Subcutaneous abdominal adipose tissue (tissue), 5 donors: ENCODE measurements around the gene OR56A1.
"Not testable (repeated sequence)": the region's sequence is repeated elsewhere in the genome, so short reads cannot be mapped to it uniquely, and the experiment has no call there.

Experiments
- H3K27ac ChIP-seq: one replicate; pipeline ENCODE4 v1.7.0; 2013; ENCODE audit warnings: low read depth, mild to moderate bottlenecking, inconsistent platforms, low read length, moderate library complexity
- H3K27me3 ChIP-seq, 5 donors: one replicate each; pipeline ENCODE4 v1.7.0; 2013; ENCODE audit warnings: low read length in 5 of 5, inconsistent platforms in 1 of 5; ENCODE audit not compliant: control insufficient read depth in 5 of 5, insufficient read depth in 4 of 5
- H3K36me3 ChIP-seq, 5 donors: one replicate each; pipeline ENCODE4 v1.7.0; 2013; ENCODE audit warnings: low read length in 5 of 5; ENCODE audit not compliant: control insufficient read depth in 5 of 5, insufficient read depth in 5 of 5
- H3K4me1 ChIP-seq, 5 donors: one replicate each; pipeline ENCODE4 v1.7.0; 2013; ENCODE audit warnings: low read length in 5 of 5, mild to moderate bottlenecking in 3 of 5, moderate library complexity in 1 of 5; ENCODE audit not compliant: control insufficient read depth in 5 of 5, insufficient read depth in 5 of 5
- H3K4me3 ChIP-seq, 5 donors: one replicate each; pipeline ENCODE4 v1.7.0; 2013; ENCODE audit warnings: low read length in 5 of 5, low read depth in 1 of 5
- H3K9ac ChIP-seq, 5 donors: one replicate each; pipeline ENCODE4 v1.7.0; 2013; ENCODE audit warnings: low read length in 5 of 5, mild to moderate bottlenecking in 4 of 5, moderate library complexity in 3 of 5
- H3K9me3 ChIP-seq, 5 donors: one replicate each; pipeline ENCODE4 v1.7.0; 2013; ENCODE audit warnings: low read length in 5 of 5; ENCODE audit not compliant: control insufficient read depth in 5 of 5
- donor health status: healthy.
- donor health status: healthy.
- donor health status: healthy.
- donor health status: healthy.
- donor health status: healthy.

OR56A1 gene, protein sequence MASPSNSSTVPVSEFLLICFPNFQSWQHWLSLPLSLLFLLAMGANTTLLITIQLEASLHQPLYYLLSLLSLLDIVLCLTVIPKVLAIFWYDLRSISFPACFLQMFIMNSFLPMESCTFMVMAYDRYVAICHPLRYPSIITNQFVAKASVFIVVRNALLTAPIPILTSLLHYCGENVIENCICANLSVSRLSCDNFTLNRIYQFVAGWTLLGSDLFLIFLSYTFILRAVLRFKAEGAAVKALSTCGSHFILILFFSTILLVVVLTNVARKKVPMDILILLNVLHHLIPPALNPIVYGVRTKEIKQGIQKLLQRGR

DNA sequence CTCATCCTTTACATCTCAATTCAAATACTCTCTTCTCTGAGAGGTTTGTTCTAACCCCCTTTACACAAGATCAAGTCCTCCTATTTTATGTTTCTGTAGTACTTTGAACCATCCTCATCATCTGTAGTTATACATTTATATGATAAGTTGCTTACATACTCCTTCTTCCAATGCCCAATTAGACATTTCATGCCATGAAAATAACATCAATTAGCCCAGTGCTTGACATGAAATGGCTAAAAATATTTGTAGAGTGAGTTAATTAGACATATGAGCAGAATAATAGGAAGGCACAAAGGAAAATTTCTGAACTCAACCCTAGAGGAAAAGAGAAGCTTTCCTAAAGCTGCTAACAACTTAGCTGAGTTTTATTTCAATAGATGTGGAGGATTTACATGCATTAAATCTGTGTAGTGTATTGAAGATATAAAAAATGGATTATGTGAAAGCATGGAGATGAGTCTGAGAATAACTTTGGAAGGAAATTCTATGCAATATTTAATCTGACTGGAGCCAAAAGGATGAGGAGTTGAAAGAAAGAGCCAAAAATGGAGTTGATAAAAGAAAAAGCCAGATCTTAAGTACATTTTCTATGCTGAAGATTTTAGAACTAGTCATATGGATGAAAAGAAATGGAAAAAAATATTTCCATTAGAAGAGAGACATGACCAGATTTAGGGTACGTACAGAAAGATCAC lies at the start of gene OR56A1:
OR56A1 (minus strand) TSS at position 51 of the 698 bp plus-strand sequence. CDS start 3,066 bp downstream, outside the sequence.
- H3K36me3 ChIP-seq = no peaks in the 10 kb centered on the region
- no peak within 1 kb of the TSS for H3K9ac ChIP-seq
- H3K9me3 ChIP-seq = no peaks in the 10 kb centered on the region
- no peak within 1 kb of the TSS for H3K27ac ChIP-seq
- no peak within 1 kb of the TSS for H3K4me3 ChIP-seq
- H3K27me3 ChIP-seq = peaks cover 0 to 2% (median 0%) of the 10 kb centered on the region in 5 donors
- no peaks in the 10 kb centered on the region for H3K4me1 ChIP-seq

DNA sequence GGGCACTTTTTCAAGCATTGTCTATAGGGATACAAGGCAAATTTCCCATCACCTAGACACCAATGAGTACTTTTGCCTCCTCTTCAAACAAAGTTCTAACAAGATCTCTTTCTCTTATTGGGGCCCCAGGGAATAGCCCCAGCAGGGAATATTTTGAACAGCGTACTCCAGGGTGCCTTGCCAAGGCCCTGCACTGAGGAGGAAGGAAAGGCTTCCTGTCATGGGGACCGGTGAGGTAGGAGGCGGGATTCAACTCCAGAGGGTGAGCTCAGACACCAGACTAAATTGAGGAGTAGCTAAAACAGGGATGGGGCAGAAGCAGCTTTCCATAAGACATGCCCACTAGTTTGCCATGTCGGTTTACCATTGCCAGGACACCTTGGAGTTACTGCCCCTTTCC lies 48.9 kb upstream of the OR56A1 start:
- Histone ChIP-seq H3K36me3 (no peaks in the 10 kb centered on the region), H3K9ac (no peak overlapping the region), H3K4me3 (no peak overlapping the region), H3K9me3 (peaks cover 0 to 23% (median 8%) of the 10 kb centered on the region in 5 donors), H3K27ac (no peak overlapping the region), H3K27me3 (no peaks in the 10 kb centered on the region), H3K4me1 (peaks cover 0 to 5% (median 0%) of the 10 kb centered on the region in 5 donors)

DNA sequence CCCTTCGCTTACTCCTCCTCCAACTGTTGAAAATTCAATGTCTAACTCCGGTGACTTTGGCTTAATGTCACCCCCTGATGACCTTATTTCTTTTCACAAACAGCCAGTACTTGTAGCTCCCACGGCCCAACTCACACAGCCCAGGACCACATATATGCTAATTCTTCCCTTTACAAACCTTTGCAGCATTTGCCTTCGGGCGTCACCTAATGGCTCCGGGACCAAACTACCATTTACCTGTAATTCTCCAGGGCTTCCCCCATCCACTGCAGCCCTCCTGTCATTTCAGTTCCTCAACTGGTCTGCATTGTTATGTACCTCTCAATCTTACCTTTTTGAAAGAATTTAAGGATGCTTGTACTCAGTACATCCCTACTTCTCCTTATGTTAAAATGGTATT lies 47.2 kb upstream of the OR56A1 start:
- no peak overlapping the region for H3K4me3 ChIP-seq
- peaks cover 0 to 19% (median 8%) of the 10 kb centered on the region in 5 donors for H3K9me3 ChIP-seq
- H3K36me3 ChIP-seq = no peaks in the 10 kb centered on the region
- H3K4me1 ChIP-seq = peaks cover 0 to 5% (median 0%) of the 10 kb centered on the region in 5 donors
- H3K9ac ChIP-seq = no peak overlapping the region
- no peak overlapping the region for H3K27ac ChIP-seq
- H3K27me3 ChIP-seq = no peaks in the 10 kb centered on the region

DNA sequence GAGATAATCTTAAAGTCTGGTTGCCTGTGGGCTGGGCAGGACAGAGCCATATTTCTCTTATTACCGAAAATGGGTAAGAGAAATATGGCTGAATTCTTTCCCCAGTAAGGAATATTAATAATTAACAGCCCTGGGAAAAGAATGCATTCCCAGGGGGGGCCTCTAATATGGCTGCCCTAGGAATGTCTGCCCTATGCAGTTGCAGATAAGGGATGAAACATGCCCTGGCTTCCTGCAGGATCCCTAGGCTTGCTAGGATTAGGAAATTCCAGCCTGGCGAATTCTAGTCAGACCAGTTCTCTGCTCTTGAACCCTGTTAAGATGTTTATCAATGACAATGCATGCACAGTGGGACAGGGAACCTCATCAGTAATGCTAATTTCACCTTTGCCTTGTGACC lies 45.9 kb upstream of the OR56A1 start:
- not testable (repeated sequence) for H3K4me3 ChIP-seq, H3K9ac ChIP-seq, H3K27me3 ChIP-seq, H3K4me1 ChIP-seq, H3K36me3 ChIP-seq, H3K27ac ChIP-seq
- H3K9me3 ChIP-seq = peaks cover 0 to 18% (median 8%) of the 10 kb centered on the region in 5 donors

GRCh38 chr11:6067502-6067901 lies 36.9 kb upstream of the OR56A1 start:
- no peak overlapping the region for H3K9ac ChIP-seq
- H3K27ac ChIP-seq = no peak overlapping the region
- no peaks in the 10 kb centered on the region for H3K9me3 ChIP-seq
- no peaks in the 10 kb centered on the region for H3K4me1 ChIP-seq
- H3K36me3 ChIP-seq = no peaks in the 10 kb centered on the region
- H3K4me3 ChIP-seq = no peak overlapping the region
- no peaks in the 10 kb centered on the region for H3K27me3 ChIP-seq

DNA sequence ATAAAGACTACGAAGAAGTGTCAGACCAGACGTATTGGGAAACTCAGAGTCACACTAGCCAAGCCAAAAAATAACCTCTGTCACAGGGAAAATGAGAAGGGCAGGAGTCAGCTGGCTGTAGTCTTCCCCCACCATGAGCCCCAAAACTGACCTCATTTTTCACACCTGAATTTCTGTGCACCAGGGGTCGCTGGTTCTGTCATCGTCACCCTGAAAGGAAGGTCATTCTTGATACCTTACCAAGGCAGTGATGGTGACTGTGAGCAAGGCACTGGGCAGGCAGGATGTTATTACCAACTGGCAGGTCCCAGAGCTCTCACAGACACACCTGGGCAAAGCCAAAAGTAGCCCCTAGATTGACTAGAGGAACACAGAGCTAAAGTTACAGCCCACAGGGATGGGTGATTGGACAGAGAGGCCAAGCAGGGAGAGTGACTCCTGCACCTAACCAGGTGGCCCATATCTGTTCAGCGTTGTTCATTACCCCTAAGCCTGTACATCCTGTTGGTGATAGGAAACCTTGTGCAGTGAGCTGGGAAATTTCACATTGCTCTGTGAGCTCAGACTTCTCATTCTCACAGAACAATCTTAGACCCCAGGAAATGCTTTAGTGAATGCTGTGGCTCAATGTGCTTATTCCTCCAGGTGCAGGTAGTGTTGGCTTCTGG lies 32.3 kb upstream of the OR56A1 start:
- Histone ChIP-seq H3K36me3 (no peaks in the 10 kb centered on the region), H3K4me3 (no peak overlapping the region), H3K4me1 (no peaks in the 10 kb centered on the region), H3K27me3 (no peaks in the 10 kb centered on the region), H3K9me3 (no peaks in the 10 kb centered on the region), H3K9ac (no peak overlapping the region), H3K27ac (no peak overlapping the region)

GRCh38 chr11:6061475-6061874 lies 30.9 kb upstream of the OR56A1 start:
- Histone ChIP-seq H3K4me1 (no peaks in the 10 kb centered on the region), H3K4me3 (no peak overlapping the region), H3K27me3 (no peaks in the 10 kb centered on the region), H3K9ac (no peak overlapping the region), H3K36me3 (no peaks in the 10 kb centered on the region), H3K9me3 (no peaks in the 10 kb centered on the region), H3K27ac (no peak overlapping the region)

GRCh38 chr11:6057452-6057851 lies 26.9 kb upstream of the OR56A1 start:
- H3K27ac ChIP-seq = no peak overlapping the region
- no peaks in the 10 kb centered on the region for H3K9me3 ChIP-seq
- no peaks in the 10 kb centered on the region for H3K4me1 ChIP-seq
- H3K27me3 ChIP-seq = peaks cover 0 to 3% (median 0%) of the 10 kb centered on the region in 5 donors
- no peaks in the 10 kb centered on the region for H3K36me3 ChIP-seq
- H3K4me3 ChIP-seq = no peak overlapping the region
- H3K9ac ChIP-seq = no peak overlapping the region

GRCh38 chr11:6055569-6055968 lies 25.0 kb upstream of the OR56A1 start:
- no peak overlapping the region for H3K27ac ChIP-seq
- H3K9me3 ChIP-seq = no peaks in the 10 kb centered on the region
- no peaks in the 10 kb centered on the region for H3K4me1 ChIP-seq
- H3K36me3 ChIP-seq = no peaks in the 10 kb centered on the region
- no peak overlapping the region for H3K9ac ChIP-seq
- H3K4me3 ChIP-seq = no peak overlapping the region
- H3K27me3 ChIP-seq = peaks cover 0 to 3% (median 0%) of the 10 kb centered on the region in 5 donors

GRCh38 chr11:6052374-6052773 lies 21.8 kb upstream of the OR56A1 start:
- Histone ChIP-seq H3K27ac (no peak overlapping the region), H3K36me3 (no peaks in the 10 kb centered on the region), H3K9ac (no peak overlapping the region), H3K4me3 (no peak overlapping the region), H3K9me3 (no peaks in the 10 kb centered on the region), H3K4me1 (no peaks in the 10 kb centered on the region), H3K27me3 (peaks cover 0 to 3% (median 0%) of the 10 kb centered on the region in 5 donors)
